ENCODE data around the gene CDH4. TPM values are rescaled to one million over a fixed set of nuclear protein-coding genes. Genes with fewer than 3 reads are reported as not detected.

Gene CDH4
- total RNA-seq, 2 donors from 2014 or later: not detected

DNA sequence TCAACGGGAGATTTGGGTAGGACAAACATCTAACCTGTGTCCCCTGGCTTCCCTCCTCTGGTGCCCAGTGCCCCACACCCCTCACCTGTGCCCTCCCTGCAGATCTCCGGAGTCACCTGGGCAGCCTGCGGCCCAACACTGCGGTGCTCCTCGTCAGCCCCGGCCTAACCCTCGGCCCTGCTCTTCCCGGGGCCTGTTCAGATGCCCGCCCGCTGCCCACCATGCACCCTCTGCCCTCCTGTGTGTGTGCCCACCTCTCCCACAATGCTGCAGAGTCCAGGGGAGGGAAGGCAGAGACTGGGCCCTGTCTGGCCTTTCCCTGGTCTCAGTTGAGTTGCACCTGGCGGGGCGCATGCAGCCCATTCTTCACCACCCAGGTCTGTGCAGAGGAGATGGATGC lies 349.3 kb downstream of the CDH4 start:
- H3K4me1 Mint-ChIP-seq (ENCODE audit: low read depth in 2 of 2): no peaks in the 10 kb centered on the region
- ATAC-seq (no peak), DNase-seq (ENCODE audit: low spot score) (no peak)
- H3K36me3 Mint-ChIP-seq: no peaks in the 10 kb centered on the region
- H3K4me3 Mint-ChIP-seq: no peak overlapping the region
- no peaks in the 10 kb centered on the region for H3K9me3 Mint-ChIP-seq
- H3K27me3 Mint-ChIP-seq: no peaks in the 10 kb centered on the region
- no peak overlapping the region for H3K27ac Mint-ChIP-seq

DNA sequence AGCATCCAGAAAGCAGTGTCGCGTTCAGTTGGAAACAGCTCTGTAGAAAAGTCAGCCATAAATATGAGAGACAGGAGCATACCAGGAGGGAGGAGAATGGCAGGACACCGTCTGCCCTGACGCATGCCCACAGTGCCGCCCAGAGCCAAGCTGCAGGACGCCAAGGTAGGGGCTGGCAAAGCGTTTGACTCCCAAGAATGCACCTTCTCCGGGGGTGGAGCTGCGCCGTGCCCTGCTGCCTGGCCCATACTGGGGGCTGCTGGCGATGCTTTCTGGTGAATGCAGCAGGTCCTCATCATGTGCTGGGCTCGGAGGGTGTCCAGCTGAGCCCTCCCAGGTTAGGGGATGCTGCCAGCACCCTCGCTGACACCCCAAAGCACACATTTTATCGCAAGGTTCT lies 349.8 kb downstream of the CDH4 start:
- Mint-ChIP-seq H3K36me3 (no peaks in the 10 kb centered on the region), H3K27ac (no peak overlapping the region), H3K27me3 (no peaks in the 10 kb centered on the region), H3K4me3 (no peak overlapping the region), H3K4me1 (ENCODE audit: low read depth in 2 of 2) (no peaks in the 10 kb centered on the region), H3K9me3 (no peaks in the 10 kb centered on the region)
- ATAC-seq (no peak), DNase-seq (ENCODE audit: low spot score) (no peak)

DNA sequence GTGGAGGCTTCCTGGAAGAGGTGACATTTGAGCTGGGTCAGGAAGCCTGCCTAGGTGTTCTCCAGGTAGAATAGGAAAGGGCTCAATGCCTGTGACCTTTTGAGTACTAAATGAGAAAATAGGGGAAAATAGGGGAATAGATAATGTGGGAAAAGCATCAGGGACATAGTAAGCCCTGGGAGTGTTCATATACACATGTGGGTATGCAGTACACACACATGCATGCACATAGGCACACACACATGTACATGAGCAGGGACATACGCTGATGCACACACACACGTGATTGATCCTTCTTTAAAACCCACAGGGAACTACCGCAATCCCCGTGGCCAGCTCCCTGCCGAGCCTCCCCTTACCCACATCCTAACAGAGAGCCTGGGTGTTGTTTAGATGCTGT lies 351.7 kb downstream of the CDH4 start:
- ATAC-seq: no peak
- Mint-ChIP-seq H3K36me3 (no peaks in the 10 kb centered on the region), H3K27me3 (no peaks in the 10 kb centered on the region), H3K4me3 (no peak overlapping the region), H3K4me1 (ENCODE audit: low read depth in 2 of 2) (no peaks in the 10 kb centered on the region), H3K9me3 (no peaks in the 10 kb centered on the region), H3K27ac (no peak overlapping the region)
- no peak for DNase-seq (ENCODE audit: low spot score)

DNA sequence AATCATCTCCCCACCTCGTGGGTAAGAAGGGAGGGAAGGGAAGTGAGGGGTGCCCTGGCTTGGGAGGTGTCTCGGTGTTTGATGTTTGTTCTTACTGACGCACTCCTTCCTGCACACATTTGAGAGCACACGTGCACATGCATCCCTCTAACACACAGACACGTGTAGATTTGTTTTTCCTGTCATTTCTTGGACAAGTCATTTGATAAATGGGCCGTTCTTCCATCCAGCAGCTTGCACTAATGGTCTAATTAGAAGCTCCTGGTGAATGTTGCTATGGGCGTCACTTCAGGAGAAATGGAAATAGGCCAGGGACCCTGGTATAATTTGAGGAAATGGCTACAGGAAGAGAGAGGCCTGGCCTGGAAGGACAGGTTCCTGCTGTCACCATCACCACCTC lies 352.5 kb downstream of the CDH4 start:
- Mint-ChIP-seq H3K4me1 (ENCODE audit: low read depth in 2 of 2) (no peaks in the 10 kb centered on the region), H3K9me3 (no peaks in the 10 kb centered on the region), H3K27ac (no peak overlapping the region), H3K4me3 (no peak overlapping the region), H3K36me3 (no peaks in the 10 kb centered on the region), H3K27me3 (no peaks in the 10 kb centered on the region)
- ATAC-seq (no peak), DNase-seq (ENCODE audit: low spot score) (peak; percentile 20)

DNA sequence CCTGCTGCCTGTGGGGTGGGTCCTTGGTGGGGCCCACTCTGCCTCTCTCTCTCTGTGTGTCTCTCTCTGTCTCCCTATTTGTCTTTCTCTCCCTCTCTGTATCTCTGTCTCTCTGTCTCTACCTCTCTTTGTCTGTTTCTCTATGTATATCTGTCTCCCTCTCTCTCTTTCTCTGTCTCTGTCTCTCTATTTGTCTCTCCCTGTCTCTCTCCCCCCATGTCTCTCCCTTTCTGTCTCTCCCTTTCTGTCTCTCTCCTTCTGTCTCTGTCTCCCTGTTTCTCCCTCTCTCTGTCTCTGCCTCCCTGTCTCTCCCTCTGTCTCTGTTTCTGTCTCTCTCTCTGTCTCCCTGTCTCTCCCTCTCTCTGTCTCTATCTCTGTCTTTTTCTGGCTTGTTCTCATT lies 353.2 kb downstream of the CDH4 start:
- no peak for ATAC-seq
- Mint-ChIP-seq H3K36me3 (peaks cover 6% of the 10 kb centered on the region), H3K4me3 (no peak overlapping the region), H3K27ac (no peak overlapping the region), H3K9me3 (no peaks in the 10 kb centered on the region), H3K4me1 (ENCODE audit: low read depth in 2 of 2) (no peaks in the 10 kb centered on the region), H3K27me3 (no peaks in the 10 kb centered on the region)
- DNase-seq (ENCODE audit: low spot score): no peak

DNA sequence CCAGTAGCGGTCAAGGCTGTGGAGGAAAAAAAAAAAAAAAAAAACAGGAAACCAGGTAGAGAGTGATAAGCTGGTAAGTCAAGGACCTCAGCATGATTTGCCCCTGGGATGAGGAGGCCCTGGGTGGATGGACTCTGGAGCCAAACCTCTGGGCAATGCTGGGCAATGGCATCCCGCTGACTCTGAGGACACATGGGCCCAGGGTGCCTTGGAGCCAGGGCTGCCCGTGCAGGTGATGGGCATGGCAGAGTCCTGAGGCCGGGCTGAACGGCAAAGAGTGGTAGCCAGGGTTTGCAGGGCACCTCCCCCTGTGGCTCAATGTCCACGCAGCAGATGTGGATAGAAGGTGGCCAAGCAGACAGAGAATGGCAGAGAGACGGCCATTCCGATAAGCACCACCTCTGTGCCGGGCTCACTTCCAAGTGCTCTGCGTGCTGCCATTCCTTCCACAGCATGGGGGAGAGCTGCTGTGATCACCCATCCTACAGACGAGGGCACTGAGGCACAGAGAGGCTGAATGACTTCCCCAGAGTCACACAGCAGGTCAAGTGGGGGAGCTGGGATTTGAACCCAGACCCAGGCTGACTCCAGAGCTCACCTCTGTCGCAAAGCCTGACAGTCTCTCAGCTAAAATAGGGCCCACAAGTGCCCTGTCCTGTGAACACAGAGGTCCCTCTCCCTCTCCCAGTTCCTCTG lies 353.9 kb downstream of the CDH4 start:
- DNase-seq (ENCODE audit: low spot score) (peak; percentile 44), ATAC-seq (no peak)
- Mint-ChIP-seq H3K36me3 (peaks cover 6% of the 10 kb centered on the region), H3K27ac (no peak overlapping the region), H3K9me3 (no peaks in the 10 kb centered on the region), H3K4me3 (no peak overlapping the region), H3K27me3 (no peaks in the 10 kb centered on the region), H3K4me1 (ENCODE audit: low read depth in 2 of 2) (no peaks in the 10 kb centered on the region)

DNA sequence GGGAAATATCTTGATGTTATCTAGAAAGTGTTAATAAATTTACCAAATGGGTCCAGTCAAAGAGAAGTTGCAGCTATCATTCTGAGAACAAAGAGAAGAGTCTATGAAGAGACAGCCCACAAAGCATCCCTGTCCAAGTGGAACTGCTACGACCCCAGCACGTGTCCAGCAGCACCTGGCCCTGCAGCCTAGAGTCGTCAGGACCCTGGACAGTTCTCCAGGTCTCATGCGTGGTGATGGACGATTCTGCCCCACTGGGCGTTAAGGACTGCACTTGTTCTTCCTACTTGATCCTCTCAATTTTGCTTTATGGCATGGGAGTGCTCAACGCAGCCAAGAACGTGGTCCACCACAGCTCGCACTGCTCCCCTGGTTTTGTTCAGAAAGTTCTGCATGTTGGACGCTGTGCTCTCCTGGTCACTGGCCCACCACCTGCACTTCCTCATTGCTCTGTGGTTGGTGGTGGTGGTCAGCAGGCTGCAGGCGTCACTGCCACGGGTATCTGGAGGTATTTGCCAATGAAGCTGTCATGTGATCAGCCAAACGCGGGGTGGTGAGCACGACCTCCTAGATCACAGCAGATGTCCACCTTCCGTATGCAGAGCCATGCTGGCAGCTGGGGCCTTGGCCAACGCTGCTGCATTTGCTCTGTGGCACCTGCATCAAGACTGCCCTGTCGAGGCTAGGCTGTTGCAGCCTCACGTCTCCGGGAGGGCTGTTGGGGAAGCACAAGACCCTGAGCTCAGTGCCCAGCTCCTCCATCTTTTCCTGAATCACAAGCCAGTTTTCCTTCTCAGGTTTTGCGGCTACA lies 356.4 kb downstream of the CDH4 start:
- no peak overlapping the region for H3K27ac Mint-ChIP-seq

DNA sequence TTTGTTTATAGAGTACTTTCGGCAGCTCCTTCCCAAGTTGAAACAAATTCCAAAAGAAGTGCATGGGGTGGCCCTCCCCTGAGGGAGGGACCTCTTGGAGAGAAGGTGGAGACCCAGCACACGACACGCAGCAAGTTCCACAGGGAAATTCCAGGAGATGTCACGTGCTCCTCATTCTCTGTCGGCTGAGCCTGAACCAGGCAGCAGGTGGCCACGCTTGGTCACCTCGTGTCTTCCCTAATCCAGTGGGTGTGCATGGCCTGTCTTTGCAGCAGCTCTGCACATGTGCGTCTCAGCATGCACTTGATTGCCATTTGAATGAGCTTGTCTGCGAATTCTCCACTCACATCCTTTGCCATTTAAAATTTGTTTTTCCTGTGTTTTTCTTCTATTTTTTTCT lies 357.4 kb downstream of the CDH4 start:
- Mint-ChIP-seq H3K4me1 (ENCODE audit: low read depth in 2 of 2) (no peaks in the 10 kb centered on the region), H3K27ac (no peak overlapping the region), H3K27me3 (peaks cover 0 to 3% of the 10 kb centered on the region in 2 donors), H3K4me3 (no peak overlapping the region), H3K9me3 (no peaks in the 10 kb centered on the region), H3K36me3 (peaks cover 6% of the 10 kb centered on the region)
- DNase-seq (ENCODE audit: low spot score) (no peak), ATAC-seq (no peak)

More for the DNA sequence above, 356.4 kb downstream of the CDH4 start:
- Mint-ChIP-seq H3K9me3 (no peaks in the 10 kb centered on the region), H3K36me3 (peaks cover 6% of the 10 kb centered on the region), H3K27me3 (no peaks in the 10 kb centered on the region), H3K4me3 (no peak overlapping the region), H3K4me1 (ENCODE audit: low read depth in 2 of 2) (no peaks in the 10 kb centered on the region)
- no peak for ATAC-seq
- DNase-seq (ENCODE audit: low spot score): no peak

DNA sequence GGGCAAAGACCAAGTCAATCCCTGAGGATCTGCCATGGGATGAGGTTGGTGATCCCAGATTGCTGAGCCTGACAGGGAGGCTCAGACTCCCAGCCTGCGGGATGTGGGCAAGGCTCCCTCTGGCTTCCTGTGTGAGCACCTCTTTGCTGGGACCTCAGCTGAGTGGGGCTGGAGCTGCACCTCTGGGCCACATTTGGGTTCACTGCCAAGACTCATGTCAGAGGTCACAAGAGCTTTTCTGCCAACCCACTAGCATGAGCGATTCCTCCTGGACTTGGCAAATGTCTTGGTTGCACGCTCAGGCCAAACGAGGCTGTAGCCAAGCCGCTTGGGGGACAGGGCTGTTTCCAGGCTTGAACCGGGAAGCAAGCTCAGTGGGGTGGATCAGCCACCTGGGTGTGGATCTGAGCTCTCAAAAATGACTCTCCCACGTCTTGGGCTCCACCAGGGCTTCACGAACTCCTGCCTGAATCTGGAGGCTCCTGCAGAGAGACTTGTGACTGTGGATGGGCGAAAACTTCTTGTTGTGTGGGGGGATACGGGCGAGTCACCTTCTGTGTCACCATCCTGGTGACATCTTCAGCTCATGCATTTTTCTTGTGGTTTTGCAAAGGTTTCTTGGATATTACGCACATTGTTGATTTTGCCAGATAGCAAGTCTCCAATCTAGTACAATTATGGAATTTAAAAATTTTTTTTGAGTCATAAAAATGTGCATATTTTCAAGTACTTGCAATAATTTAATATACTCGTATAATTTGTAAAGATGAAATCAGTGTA lies 359.5 kb downstream of the CDH4 start:
- H3K27me3 Mint-ChIP-seq: peaks cover 0 to 3% of the 10 kb centered on the region in 2 donors
- no peaks in the 10 kb centered on the region for H3K9me3 Mint-ChIP-seq
- H3K36me3 Mint-ChIP-seq: peaks cover 6% of the 10 kb centered on the region
- H3K4me1 Mint-ChIP-seq (ENCODE audit: low read depth in 2 of 2): no peaks in the 10 kb centered on the region
- H3K4me3 Mint-ChIP-seq: no peak overlapping the region
- ATAC-seq (no peak), DNase-seq (ENCODE audit: low spot score) (no peak)
- H3K27ac Mint-ChIP-seq: no peak overlapping the region

DNA sequence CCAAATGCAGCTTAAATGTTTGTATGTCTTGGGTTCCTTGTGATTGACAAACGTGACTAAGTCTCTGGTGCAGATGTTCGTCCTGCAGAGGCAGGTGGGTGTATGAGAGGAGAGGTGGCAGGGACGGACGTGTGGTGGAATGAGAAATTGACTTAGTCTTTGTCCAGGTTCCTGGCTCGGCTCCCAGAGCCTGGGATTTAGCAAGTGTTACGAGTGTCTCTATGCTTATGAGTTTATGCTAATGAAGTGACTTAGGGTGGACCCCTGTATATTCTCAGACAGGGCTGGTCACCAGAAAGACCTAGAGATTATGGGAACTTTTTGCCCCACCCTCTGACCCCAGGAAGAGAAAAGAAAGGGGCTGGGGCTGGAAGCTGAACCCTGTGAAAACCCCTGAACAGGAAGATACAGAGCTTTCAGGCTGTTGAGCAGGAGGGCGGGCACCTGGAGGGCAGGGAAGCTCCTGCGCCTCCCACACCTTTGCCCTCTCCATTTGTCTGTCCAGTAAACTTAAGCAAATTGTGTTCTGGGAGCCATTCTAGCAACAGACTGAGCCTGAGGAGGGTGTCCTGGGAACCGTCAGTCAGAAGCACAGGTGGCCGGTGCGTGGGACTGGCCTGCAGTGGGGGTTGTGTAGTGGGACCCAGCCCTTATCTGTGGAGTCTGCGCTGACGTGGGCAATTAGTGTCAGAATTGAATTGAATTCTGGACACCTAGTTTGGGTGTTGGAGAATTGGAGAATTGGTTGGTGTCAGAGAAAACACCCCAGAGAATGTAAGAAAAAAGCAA lies 362.1 kb downstream of the CDH4 start:
- Mint-ChIP-seq H3K4me1 (ENCODE audit: low read depth in 2 of 2) (no peaks in the 10 kb centered on the region), H3K4me3 (no peak overlapping the region), H3K9me3 (no peaks in the 10 kb centered on the region), H3K27ac (no peak overlapping the region), H3K36me3 (peaks cover 6% of the 10 kb centered on the region), H3K27me3 (peaks cover 0 to 3% of the 10 kb centered on the region in 2 donors)
- ATAC-seq (no peak), DNase-seq (ENCODE audit: low spot score) (no peak)

DNA sequence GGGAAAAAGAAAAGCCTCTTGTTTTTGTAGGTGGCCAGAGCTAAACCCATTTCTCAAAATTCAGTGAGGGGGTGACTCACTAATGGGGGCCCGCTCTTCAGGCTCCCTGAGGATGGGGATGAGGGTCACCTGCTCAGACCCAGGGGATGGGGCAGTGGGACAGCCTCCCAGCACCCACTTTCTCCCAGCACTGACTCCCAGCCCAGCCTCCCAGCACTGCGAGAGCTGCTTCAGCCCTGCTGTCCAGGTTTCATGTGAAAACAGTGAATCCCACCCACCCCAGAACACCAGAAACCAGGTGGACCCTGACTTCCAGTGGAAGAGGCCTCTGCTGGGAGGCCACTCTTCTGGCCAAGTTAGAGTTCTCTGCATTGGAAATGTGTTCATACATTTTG lies 362.6 kb downstream of the CDH4 start:
- no peaks in the 10 kb centered on the region for H3K9me3 Mint-ChIP-seq
- DNase-seq (ENCODE audit: low spot score) (no peak), ATAC-seq (no peak)
- H3K27ac Mint-ChIP-seq: no peak overlapping the region
- peaks cover 0 to 3% of the 10 kb centered on the region in 2 donors for H3K4me1 Mint-ChIP-seq (ENCODE audit: low read depth in 2 of 2)
- H3K27me3 Mint-ChIP-seq: peaks cover 0 to 3% of the 10 kb centered on the region in 2 donors
- H3K36me3 Mint-ChIP-seq: peaks cover 5% of the 10 kb centered on the region
- H3K4me3 Mint-ChIP-seq: no peak overlapping the region

DNA sequence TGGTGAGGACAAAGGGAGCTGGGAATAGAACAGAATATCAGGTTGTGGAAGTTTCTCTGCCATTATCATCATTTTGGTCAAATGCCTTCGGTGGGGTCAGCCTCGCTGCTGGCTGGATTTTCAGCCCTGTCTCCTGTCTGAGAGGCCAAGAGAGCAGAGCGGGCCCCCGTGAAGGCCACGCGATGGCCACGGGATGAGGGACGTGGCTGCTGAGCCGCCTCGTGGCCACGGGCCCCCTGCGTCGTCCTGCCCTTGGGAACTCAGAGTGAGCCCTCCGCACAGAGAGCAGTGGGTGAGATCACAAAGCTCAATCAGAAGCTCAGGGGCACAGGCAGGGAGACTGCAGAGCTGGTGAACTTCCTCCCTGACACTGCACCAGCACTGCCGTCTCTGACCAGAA lies 363.7 kb downstream of the CDH4 start:
- Mint-ChIP-seq H3K36me3 (no peaks in the 10 kb centered on the region), H3K9me3 (no peaks in the 10 kb centered on the region)

DNA sequence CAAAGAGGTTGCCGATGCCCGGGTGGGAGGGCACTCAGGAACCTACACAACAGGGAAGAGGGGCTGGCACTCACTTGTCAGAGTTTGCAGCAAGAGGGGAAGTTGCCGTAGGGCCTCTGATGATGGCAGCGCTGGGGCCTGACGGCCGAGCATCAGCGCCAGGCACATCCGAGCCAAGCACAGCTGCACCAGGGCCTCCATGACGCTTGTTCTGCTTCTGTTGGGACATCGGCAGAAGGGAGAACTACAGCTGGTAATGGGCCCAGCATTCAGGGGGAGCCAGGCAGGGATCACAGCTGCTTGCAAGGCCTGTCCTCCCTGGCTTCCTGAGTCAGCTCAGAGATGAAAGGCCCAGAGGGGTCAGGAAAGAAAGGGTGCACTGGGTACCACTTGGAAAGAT lies 367.7 kb downstream of the CDH4 start:
- Mint-ChIP-seq H3K36me3 (no peaks in the 10 kb centered on the region), H3K27me3 (no peaks in the 10 kb centered on the region), H3K9me3 (no peaks in the 10 kb centered on the region), H3K27ac (no peak overlapping the region), H3K4me1 (ENCODE audit: low read depth in 2 of 2) (peaks cover 0 to 3% of the 10 kb centered on the region in 2 donors), H3K4me3 (no peak overlapping the region)
- DNase-seq (ENCODE audit: low spot score) (no peak), ATAC-seq (no peak)

More for the DNA sequence above, 363.7 kb downstream of the CDH4 start:
- ATAC-seq: no peak
- Mint-ChIP-seq H3K4me1 (ENCODE audit: low read depth in 2 of 2) (peaks cover 0 to 3% of the 10 kb centered on the region in 2 donors), H3K27ac (no peak overlapping the region), H3K27me3 (peaks cover 0 to 3% of the 10 kb centered on the region in 2 donors), H3K4me3 (no peak overlapping the region)
- no peak for DNase-seq (ENCODE audit: low spot score)

Measured in natural killer cell treated with Interleukin-12 subunit alpha and Interleukin-12 subunit beta and Interleukin-15 and Interleukin-18, amount 100 ng/mL, for 72 hours (primary cell).